ENCODE measurements around the gene CHRNA1. TPM values are rescaled to one million over a fixed set of nuclear protein-coding genes. Genes with fewer than 3 reads are reported as not detected.

The CHRNA1 gene
- total and polyA plus RNA-seq, 12 donors, result 0.37 TPM; not detected in 11

DNA sequence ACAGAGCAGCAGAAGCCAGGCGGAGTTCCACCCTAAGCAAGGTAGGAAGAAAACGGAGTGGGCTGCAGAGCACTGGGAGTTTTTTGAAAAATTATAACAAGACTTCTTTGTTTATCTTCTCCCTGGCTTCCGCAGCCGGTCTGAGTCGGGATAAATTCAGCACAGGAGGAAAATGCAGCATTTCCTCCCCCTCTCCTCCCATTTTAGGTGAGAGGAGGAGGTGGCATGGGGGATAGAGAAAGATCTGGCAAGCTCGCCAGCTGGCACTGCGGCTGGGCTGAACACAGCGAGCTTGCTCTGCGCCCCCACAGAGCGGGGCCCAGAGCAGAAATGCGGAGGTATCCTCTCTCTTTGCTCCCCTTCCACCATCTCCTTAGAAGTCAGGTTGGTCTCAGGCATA, 17.7 kb upstream of the CHRNA1 start:
- WGBS, 4 donors, result 70 to 89% (median 83%) methylated on average over 7 to 11 of the region's 11 CpGs
- intact Hi-C loops (cut with DNase I), result no loop called here
- H3K27ac ChIP-seq, result no peak overlapping the region
- no peaks in the 10 kb centered on the region for H3K4me1 ChIP-seq (replicated peaks in 1 of 2)
- DNase-seq, result no peak
- no peaks in the 10 kb centered on the region for H3K27me3 ChIP-seq
- H3K9me3 ChIP-seq (replicated peaks in 1 of 3), result no peaks in the 10 kb centered on the region
- no peak overlapping the region for H3K4me3 ChIP-seq
- no peaks in the 10 kb centered on the region for H3K36me3 ChIP-seq (replicated peaks in 1 of 2)
- TF ChIP-seq, protein P1, sequence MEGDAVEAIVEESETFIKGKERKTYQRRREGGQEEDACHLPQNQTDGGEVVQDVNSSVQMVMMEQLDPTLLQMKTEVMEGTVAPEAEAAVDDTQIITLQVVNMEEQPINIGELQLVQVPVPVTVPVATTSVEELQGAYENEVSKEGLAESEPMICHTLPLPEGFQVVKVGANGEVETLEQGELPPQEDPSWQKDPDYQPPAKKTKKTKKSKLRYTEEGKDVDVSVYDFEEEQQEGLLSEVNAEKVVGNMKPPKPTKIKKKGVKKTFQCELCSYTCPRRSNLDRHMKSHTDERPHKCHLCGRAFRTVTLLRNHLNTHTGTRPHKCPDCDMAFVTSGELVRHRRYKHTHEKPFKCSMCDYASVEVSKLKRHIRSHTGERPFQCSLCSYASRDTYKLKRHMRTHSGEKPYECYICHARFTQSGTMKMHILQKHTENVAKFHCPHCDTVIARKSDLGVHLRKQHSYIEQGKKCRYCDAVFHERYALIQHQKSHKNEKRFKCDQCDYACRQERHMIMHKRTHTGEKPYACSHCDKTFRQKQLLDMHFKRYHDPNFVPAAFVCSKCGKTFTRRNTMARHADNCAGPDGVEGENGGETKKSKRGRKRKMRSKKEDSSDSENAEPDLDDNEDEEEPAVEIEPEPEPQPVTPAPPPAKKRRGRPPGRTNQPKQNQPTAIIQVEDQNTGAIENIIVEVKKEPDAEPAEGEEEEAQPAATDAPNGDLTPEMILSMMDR (IDR thresholded peaks at IDR 0.05), result no peak
- TF ChIP-seq POLR2A (IDR thresholded peaks at IDR 0.05), result no peak

DNA sequence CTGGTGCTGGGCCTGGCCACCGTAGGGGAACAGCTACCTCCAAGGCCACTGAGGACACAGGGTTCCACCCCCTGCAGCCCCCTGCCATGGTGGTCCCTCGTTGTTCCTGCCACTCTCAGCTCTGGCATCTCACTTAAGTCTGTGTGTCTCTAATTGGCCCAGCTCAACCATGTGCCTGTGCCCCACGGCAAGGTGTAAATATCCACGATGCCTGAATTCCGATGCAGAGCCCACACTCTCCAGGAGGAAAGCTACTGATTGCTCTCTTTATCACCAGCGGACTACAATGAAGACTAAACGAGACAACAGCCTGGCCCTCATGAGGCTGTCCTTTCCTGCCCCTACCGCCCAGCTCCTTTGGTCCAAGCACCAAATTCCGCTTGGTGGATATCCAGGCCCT, 17.0 kb upstream of the CHRNA1 start:
- Histone ChIP-seq H3K27me3 (no peaks in the 10 kb centered on the region), H3K27ac (no peak overlapping the region), H3K4me1 (replicated peaks in 1 of 2) (no peaks in the 10 kb centered on the region), H3K36me3 (replicated peaks in 1 of 2) (no peaks in the 10 kb centered on the region), H3K9me3 (replicated peaks in 1 of 3) (no peaks in the 10 kb centered on the region), H3K4me3 (no peak overlapping the region)
- intact Hi-C loops (cut with DNase I), result no loop called here
- TF ChIP-seq, protein P1 (IDR thresholded peaks at IDR 0.05), result no peak
- no peak for TF ChIP-seq POLR2A (IDR thresholded peaks at IDR 0.05)
- no peak for DNase-seq
- 88 to 93% (median 90%) methylated on average over 7 to 9 of the region's 9 CpGs for WGBS, 4 donors

DNA sequence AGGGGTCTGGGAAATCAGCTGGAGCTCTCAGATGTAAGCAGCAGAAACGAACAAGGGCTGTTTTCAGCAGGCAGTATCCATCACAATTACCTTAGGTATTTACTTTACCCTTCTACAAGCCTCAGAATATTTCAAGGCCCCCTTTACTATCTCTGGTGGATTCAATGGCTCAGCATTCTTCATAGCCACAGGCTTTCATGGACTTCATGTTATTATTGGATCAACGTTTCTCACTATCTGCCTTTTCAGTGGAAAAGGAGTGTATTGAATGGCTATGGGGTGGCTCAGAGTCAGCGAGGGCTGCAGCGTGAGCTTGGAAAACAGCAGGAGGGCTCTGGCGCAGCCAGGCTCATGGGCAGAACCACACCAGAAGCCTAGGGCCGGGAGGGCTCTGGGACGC, 16.6 kb upstream of the CHRNA1 start:
- H3K27me3 ChIP-seq, result no peaks in the 10 kb centered on the region
- no peaks in the 10 kb centered on the region for H3K9me3 ChIP-seq (replicated peaks in 1 of 3)
- TF ChIP-seq, protein P1 (IDR thresholded peaks at IDR 0.05), result no peak
- no peak for TF ChIP-seq POLR2A (IDR thresholded peaks at IDR 0.05)
- H3K4me1 ChIP-seq (replicated peaks in 1 of 2), result no peaks in the 10 kb centered on the region
- DNase-seq, result no peak
- H3K4me3 ChIP-seq, result no peak overlapping the region
- H3K27ac ChIP-seq, result no peak overlapping the region
- WGBS, 4 donors, result 83 to 98% (median 91%) methylated on average over 4 to 7 of the region's 7 CpGs
- intact Hi-C loops (cut with DNase I), result no loop called here
- H3K36me3 ChIP-seq (replicated peaks in 1 of 2), result no peaks in the 10 kb centered on the region

DNA sequence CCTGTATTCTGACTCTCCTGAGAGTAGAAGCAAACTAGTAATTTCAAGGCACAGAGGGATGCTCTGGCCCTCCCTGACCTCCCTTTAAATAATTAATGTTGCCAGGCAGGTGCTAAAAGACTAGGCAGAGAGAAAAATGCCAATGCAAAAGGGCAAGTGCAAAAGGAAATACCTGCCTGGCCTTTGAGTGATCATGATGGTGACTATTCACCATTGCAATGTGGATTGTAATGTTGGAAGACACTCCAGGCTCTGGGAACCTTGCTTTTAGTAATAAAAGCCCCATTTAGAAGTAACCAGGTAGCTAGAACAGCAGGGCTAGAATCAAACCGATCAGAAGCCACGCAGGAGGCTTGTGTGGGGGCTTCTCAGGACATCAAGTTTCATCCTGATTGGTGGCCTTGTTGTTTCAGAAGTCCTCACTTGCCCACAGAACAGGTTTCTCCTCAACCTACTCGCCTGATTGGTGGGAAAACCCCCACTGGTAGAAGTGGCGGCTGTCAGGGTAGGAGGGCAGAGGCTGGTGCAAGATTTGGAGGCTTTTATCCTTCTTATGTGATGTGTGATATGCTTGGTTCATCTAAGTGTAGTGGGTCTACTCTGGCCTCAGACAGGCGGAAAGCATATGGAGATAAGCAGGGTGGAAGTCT, 16.0 kb upstream of the CHRNA1 start:
- no peak for DNase-seq
- 75 to 100% (median 91%) methylated on average over 5 of the region's 5 CpGs for WGBS, 4 donors
- intact Hi-C loops (cut with DNase I), result no loop called here
- H3K9me3 ChIP-seq (replicated peaks in 1 of 3), result no peaks in the 10 kb centered on the region
- no peaks in the 10 kb centered on the region for H3K36me3 ChIP-seq (replicated peaks in 1 of 2)
- H3K4me3 ChIP-seq, result no peak overlapping the region
- no peaks in the 10 kb centered on the region for H3K27me3 ChIP-seq
- TF ChIP-seq, protein P1 (IDR thresholded peaks at IDR 0.05), result no peak
- TF ChIP-seq POLR2A (IDR thresholded peaks at IDR 0.05), result no peak
- no peaks in the 10 kb centered on the region for H3K4me1 ChIP-seq (replicated peaks in 1 of 2)
- no peak overlapping the region for H3K27ac ChIP-seq

Measured in adrenal gland (tissue), 12 donors.